K562 (cell line): ENCODE data around the gene SNRPA. TPM values are rescaled to one million over a fixed set of nuclear protein-coding genes. Genes with fewer than 3 reads are reported as not detected.

Experiments
- BRD9 ChIP-seq: fragments of 450-650 bp; IDR thresholded peaks from 2 replicates; pipeline ENCODE4 v1.6.1; 2018; ENCODE audit warnings: low read depth; ENCODE audit not compliant: partially characterized antibody
- CHD2 ChIP-seq: IDR thresholded peaks from 2 replicates; pipeline ENCODE4 v1.6.1; 2011; ENCODE audit warnings: low read depth, low read length
- DDX20 ChIP-seq: fragments of 450-650 bp; IDR thresholded peaks from 2 replicates; pipeline ENCODE4 v1.6.1; 2016; ENCODE audit warnings: missing genetic modification characterization, low read depth, mild to moderate bottlenecking, missing compliant biosample characterization, moderate library complexity
- HEY1 ChIP-seq: fragments of 250-450 bp; sonication (Bioruptor Pico); IDR thresholded peaks from 2 replicates; pipeline ENCODE4 v1.5.0; 2020; ENCODE audit warnings: mild to moderate bottlenecking, moderate library complexity, borderline replicate concordance
- KHSRP ChIP-seq: fragments of 450-650 bp; IDR thresholded peaks from 2 replicates; pipeline ENCODE4 v1.6.1; 2017
- MAZ ChIP-seq, 2 experiments: fragments of 450-650 bp in 1 of 2; sonication (generic) in 1 of 2; formaldehyde crosslinking; IDR thresholded peaks in 1 of 2; conservative IDR thresholded peaks in 1 of 2; 2 replicates each; pipeline versions ENCODE4 v1.4.0 to v1.5.0; 2020; ENCODE audit warnings: mild to moderate bottlenecking in 1 of 2, missing genetic modification reagents in 1 of 2
- MCM3 ChIP-seq: fragments of 450-650 bp; IDR thresholded peaks from 2 replicates; pipeline ENCODE4 v1.6.1; 2016
- SMARCB1 ChIP-seq: IDR thresholded peaks from 2 replicates; pipeline ENCODE4 v1.6.1; 2011; ENCODE audit warnings: improper control_type of control experiment, low read depth; ENCODE audit not compliant: insufficient read length
- ZNF253 ChIP-seq: fragments of 250-450 bp; sonication (Bioruptor Pico); conservative IDR thresholded peaks from 2 replicates; pipeline ENCODE4 v1.6.1; 2021; ENCODE audit warnings: mild to moderate bottlenecking
- ZNF3 ChIP-seq: fragments of 250-450 bp; sonication (Bioruptor Pico); IDR thresholded peaks from 2 replicates; pipeline ENCODE4 v1.5.0; 2021; ENCODE audit warnings: mild to moderate bottlenecking, moderate library complexity
- polyA plus RNA-seq, 8 experiments: library from polyadenylated mRNA; depleted of rRNA in 4 of 8; stranded (reverse) in 5 of 8; unstranded in 3 of 8; fragments of >200 nt; fragmentation: Nextera tagmentation in 2 of 8; fragmentation: Illumina TruSeq in 1 of 8; extraction: Ambion mirVana in 2 of 8; extraction: Trizol in 1 of 8; gene quantifications; 2 replicates each; pipeline versions ENCODE4 v1.2.1 to v1.2.3, GENCODE V29; 2011 to 2014; ENCODE audit warnings: inconsistent platforms in 1 of 8, missing spikeins in 1 of 8
- total RNA-seq, 7 experiments: library from RNA; depleted of rRNA in 6 of 7; stranded (reverse); fragments of >200 nt in 6 of 7; fragmentation: Illumina TruSeq in 2 of 7; extraction: Trizol in 2 of 7; gene quantifications; 2 replicates each; pipeline versions ENCODE4 v1.2.1 to v1.2.3, GENCODE V29; 2011 to 2021; ENCODE audit warnings: low replicate concordance in 1 of 7
- TF ChIP-seq, protein P1 (sequence below): sonication (generic); formaldehyde crosslinking; IDR thresholded peaks from 2 replicates; pipeline ENCODE4 v1.8.0; 2022; ENCODE audit warnings: missing genetic modification reagents, mild to moderate bottlenecking, borderline replicate concordance
- TF ChIP-seq, protein P2 (sequence below): fragments of 250-450 bp; sonication (Bioruptor Pico); IDR thresholded peaks from 2 replicates; pipeline ENCODE4 v1.6.1; 2021; ENCODE audit warnings: mild to moderate bottlenecking
- TF ChIP-seq, protein P3 (sequence below): fragments of 250-450 bp; sonication (Bioruptor Pico); IDR thresholded peaks from 2 replicates; pipeline ENCODE4 v1.9.0; 2021; ENCODE audit warnings: mild to moderate bottlenecking, inconsistent platforms
- TF ChIP-seq, protein P4 (sequence below), 2 experiments: fragments of 450-650 bp; formaldehyde crosslinking in 1 of 2; IDR thresholded peaks; 2 replicates each; pipeline versions ENCODE4 v1.4.0 to v1.6.1; 2014 to 2020; ENCODE audit warnings: mild to moderate bottlenecking in 2 of 2, borderline replicate concordance in 1 of 2, low read depth in 1 of 2

Gene SNRPA
- total and polyA plus RNA-seq, 9 of the 15 experiments (the other 6 are each of a cell fraction or from before 2014, with no cell fraction given): 16.3 to 311 (median 193) TPM

- TF ChIP-seq, protein P1, sequence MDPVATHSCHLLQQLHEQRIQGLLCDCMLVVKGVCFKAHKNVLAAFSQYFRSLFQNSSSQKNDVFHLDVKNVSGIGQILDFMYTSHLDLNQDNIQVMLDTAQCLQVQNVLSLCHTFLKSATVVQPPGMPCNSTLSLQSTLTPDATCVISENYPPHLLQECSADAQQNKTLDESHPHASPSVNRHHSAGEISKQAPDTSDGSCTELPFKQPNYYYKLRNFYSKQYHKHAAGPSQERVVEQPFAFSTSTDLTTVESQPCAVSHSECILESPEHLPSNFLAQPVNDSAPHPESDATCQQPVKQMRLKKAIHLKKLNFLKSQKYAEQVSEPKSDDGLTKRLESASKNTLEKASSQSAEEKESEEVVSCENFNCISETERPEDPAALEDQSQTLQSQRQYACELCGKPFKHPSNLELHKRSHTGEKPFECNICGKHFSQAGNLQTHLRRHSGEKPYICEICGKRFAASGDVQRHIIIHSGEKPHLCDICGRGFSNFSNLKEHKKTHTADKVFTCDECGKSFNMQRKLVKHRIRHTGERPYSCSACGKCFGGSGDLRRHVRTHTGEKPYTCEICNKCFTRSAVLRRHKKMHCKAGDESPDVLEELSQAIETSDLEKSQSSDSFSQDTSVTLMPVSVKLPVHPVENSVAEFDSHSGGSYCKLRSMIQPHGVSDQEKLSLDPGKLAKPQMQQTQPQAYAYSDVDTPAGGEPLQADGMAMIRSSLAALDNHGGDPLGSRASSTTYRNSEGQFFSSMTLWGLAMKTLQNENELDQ (CRISPR knock-in tag): no peak
- TF ChIP-seq SMARCB1 (no peak), ZNF253 (no peak), MCM3 (no peak), MAZ (CRISPR knock-in tag; conservative IDR thresholded peaks at IDR 0.05 in 1 of 2, IDR thresholded peaks at IDR 0.05 in 1 of 2) (peak; percentile 83 to 97), BRD9 (no peak), KHSRP (no peak), ZNF3 (CRISPR knock-in tag) (no peak), HEY1 (CRISPR knock-in tag) (no peak), CHD2 (no peak; the same call in 1 of the 2 replicates), DDX20 (tag) (no peak)
- TF ChIP-seq, protein P2, sequence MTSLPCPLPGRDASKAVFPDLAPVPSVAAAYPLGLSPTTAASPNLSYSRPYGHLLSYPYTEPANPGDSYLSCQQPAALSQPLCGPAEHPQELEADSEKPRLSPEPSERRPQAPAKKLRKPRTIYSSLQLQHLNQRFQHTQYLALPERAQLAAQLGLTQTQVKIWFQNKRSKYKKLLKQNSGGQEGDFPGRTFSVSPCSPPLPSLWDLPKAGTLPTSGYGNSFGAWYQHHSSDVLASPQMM: no peak
- TF ChIP-seq, protein P3, sequence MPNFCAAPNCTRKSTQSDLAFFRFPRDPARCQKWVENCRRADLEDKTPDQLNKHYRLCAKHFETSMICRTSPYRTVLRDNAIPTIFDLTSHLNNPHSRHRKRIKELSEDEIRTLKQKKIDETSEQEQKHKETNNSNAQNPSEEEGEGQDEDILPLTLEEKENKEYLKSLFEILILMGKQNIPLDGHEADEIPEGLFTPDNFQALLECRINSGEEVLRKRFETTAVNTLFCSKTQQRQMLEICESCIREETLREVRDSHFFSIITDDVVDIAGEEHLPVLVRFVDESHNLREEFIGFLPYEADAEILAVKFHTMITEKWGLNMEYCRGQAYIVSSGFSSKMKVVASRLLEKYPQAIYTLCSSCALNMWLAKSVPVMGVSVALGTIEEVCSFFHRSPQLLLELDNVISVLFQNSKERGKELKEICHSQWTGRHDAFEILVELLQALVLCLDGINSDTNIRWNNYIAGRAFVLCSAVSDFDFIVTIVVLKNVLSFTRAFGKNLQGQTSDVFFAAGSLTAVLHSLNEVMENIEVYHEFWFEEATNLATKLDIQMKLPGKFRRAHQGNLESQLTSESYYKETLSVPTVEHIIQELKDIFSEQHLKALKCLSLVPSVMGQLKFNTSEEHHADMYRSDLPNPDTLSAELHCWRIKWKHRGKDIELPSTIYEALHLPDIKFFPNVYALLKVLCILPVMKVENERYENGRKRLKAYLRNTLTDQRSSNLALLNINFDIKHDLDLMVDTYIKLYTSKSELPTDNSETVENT (CRISPR knock-in tag): no peak
- TF ChIP-seq, protein P4, sequence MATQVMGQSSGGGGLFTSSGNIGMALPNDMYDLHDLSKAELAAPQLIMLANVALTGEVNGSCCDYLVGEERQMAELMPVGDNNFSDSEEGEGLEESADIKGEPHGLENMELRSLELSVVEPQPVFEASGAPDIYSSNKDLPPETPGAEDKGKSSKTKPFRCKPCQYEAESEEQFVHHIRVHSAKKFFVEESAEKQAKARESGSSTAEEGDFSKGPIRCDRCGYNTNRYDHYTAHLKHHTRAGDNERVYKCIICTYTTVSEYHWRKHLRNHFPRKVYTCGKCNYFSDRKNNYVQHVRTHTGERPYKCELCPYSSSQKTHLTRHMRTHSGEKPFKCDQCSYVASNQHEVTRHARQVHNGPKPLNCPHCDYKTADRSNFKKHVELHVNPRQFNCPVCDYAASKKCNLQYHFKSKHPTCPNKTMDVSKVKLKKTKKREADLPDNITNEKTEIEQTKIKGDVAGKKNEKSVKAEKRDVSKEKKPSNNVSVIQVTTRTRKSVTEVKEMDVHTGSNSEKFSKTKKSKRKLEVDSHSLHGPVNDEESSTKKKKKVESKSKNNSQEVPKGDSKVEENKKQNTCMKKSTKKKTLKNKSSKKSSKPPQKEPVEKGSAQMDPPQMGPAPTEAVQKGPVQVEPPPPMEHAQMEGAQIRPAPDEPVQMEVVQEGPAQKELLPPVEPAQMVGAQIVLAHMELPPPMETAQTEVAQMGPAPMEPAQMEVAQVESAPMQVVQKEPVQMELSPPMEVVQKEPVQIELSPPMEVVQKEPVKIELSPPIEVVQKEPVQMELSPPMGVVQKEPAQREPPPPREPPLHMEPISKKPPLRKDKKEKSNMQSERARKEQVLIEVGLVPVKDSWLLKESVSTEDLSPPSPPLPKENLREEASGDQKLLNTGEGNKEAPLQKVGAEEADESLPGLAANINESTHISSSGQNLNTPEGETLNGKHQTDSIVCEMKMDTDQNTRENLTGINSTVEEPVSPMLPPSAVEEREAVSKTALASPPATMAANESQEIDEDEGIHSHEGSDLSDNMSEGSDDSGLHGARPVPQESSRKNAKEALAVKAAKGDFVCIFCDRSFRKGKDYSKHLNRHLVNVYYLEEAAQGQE (IDR thresholded peaks at IDR 0.05; ENCODE audit: borderline replicate concordance): peak; percentile 58
- TF ChIP-seq, protein P4 (CRISPR knock-in tag; IDR thresholded peaks at IDR 0.05; ENCODE audit: low read depth): no peak
Measured at GRCh38 chr19:40806423-40807146, 55.6 kb downstream of the SNRPA start (continued).
